Measurements from ENCODE around the gene TTC38.

TTC38 gene

GRCh38 chr22:46267431-46268279 is at the start of gene TTC38:
Gene TTC38, plus strand, starts transcription at chr22:46268008. Its CDS starts 32 bp downstream, at chr22:46268040.
- TF ChIP-seq, protein P1, sequence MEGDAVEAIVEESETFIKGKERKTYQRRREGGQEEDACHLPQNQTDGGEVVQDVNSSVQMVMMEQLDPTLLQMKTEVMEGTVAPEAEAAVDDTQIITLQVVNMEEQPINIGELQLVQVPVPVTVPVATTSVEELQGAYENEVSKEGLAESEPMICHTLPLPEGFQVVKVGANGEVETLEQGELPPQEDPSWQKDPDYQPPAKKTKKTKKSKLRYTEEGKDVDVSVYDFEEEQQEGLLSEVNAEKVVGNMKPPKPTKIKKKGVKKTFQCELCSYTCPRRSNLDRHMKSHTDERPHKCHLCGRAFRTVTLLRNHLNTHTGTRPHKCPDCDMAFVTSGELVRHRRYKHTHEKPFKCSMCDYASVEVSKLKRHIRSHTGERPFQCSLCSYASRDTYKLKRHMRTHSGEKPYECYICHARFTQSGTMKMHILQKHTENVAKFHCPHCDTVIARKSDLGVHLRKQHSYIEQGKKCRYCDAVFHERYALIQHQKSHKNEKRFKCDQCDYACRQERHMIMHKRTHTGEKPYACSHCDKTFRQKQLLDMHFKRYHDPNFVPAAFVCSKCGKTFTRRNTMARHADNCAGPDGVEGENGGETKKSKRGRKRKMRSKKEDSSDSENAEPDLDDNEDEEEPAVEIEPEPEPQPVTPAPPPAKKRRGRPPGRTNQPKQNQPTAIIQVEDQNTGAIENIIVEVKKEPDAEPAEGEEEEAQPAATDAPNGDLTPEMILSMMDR (conservative IDR thresholded peaks at IDR 0.05) = no peak
- H3K27ac ChIP-seq = peak within 1 kb of the TSS; percentile 73

DNA sequence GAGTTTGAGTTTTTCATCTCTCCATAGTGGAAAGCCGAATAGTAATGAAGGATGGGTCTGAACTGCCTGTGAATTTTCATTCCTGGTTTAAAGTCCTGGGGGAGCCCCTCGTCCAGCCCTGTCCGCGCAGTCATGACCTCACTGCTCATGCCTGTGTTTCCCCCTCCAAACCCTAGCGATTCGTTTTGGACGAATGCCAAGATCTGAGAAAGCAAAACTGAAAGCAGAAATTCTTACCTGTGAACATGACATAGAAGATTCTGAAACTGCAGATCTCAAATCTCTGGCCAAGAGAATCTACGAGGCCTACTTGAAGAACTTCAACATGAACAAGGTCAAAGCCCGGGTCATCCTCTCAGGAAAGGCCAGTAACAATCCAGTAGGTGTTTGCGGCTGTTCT is 48.2 kb upstream of the TTC38 start:
- H3K27ac ChIP-seq = no peak overlapping the region
- TF ChIP-seq, protein P1 (conservative IDR thresholded peaks at IDR 0.05) = no peak

- H3K27ac ChIP-seq = no peak overlapping the region
- TF ChIP-seq, protein P1 (conservative IDR thresholded peaks at IDR 0.05) = no peak
Observed at GRCh38 chr22:46220921-46221320, 46.9 kb upstream of the TTC38 start.

DNA sequence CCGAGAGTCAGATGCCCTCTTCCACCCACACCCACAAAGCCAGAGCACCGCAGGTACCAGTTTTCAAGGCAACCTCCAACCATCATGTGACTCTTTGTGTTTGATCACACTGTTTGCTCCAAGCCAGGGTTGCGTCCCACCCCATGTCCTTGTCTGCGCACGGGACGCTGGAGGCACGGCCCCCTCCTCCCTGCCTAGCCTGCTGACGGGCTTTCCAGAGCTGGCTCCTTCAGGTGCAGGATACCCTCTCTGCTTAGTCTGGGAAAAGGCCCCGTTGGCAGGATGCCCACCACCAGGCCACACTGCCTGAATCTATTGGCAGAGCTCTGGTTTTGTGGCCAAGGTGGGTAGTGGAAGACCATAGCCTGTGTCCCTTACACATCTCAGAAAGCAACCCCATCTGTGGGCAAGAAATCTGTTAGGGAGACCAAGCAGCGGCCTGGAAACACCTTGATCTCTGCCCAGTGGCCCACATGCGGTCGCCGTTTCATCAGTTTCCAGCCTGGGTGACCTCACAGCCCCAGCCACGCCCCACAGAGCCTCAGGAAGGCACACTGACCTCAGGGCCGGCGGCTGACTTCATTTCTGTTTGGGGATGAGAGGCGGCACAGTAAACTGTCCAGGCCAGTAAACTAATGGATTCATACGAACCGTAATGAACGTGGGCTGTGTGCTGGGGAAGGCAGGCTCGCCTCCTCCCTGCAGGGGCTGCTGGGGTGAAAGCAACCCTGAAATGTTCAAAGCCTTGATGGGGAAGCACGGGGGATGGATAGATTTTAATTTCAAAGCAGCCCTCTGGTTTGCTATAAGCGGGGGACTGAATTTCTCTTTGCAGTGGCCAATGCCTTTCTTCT is 43.5 kb upstream of the TTC38 start:
- TF ChIP-seq, protein P1 (conservative IDR thresholded peaks at IDR 0.05) = no peak
- H3K27ac ChIP-seq = no peak overlapping the region

- TF ChIP-seq, protein P1 (conservative IDR thresholded peaks at IDR 0.05) = no peak
- H3K27ac ChIP-seq = no peak overlapping the region
Observed at GRCh38 chr22:46224898-46225290, 42.9 kb upstream of the TTC38 start.

DNA sequence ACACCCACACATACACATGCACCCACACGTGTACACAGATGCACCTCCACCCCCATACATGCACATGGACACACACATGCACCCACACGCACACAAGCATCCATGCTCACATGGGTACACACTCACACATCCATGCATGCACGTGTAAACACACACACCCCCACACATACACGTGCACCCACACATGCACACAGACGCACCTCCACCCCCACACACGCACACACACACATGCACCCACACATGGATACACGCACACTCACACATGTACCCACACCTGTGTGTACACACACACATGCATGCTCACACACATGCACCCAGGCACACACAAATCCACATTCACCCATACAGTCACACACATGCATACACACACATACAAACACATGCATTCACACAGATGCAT is 42.2 kb upstream of the TTC38 start:
- TF ChIP-seq, protein P1 (conservative IDR thresholded peaks at IDR 0.05) = no peak
- no peak overlapping the region for H3K27ac ChIP-seq

GRCh38 chr22:46226577-46226976 is 41.2 kb upstream of the TTC38 start:
- no peak overlapping the region for H3K27ac ChIP-seq
- TF ChIP-seq, protein P1 (conservative IDR thresholded peaks at IDR 0.05) = no peak
